Astrocyte (in vitro differentiated cells and primary cell): Measurements from ENCODE around the gene ATAT1. TPM values are rescaled to one million over a fixed set of nuclear protein-coding genes. Genes with fewer than 3 reads are reported as not detected.

Experiments
- DNase-seq: peaks from one replicate; pipeline ENCODE4 v3.0.0-alpha.2; 2010; ENCODE audit warnings: low read depth
- FAIRE-seq: peaks from 2 replicates; lab custom pipeline; 2011; peaks lifted over from hg19 to GRCh38; lab: Jason Lieb, UNC
- H2AFZ ChIP-seq: 2 replicates; pipeline ENCODE4 v1.6.0; 2012; ENCODE audit warnings: low read depth, low read length, inconsistent platforms
- H3K27ac ChIP-seq: 2 replicates; pipeline ENCODE4 v1.5.1; 2011; ENCODE audit warnings: low read depth, low read length, inconsistent platforms
- H3K27me3 ChIP-seq: 2 replicates; pipeline ENCODE4 v1.6.0; 2011; ENCODE audit warnings: low read length, inconsistent platforms; ENCODE audit not compliant: insufficient read depth
- H3K36me3 ChIP-seq: 2 replicates; pipeline ENCODE4 v1.5.1; 2011; ENCODE audit warnings: low read length, inconsistent platforms; ENCODE audit not compliant: insufficient read depth
- H3K4me1 ChIP-seq: 2 replicates; pipeline ENCODE4 v1.5.1; 2011; ENCODE audit warnings: low read length, inconsistent platforms; ENCODE audit not compliant: insufficient read depth
- H3K4me2 ChIP-seq: 2 replicates; pipeline ENCODE4 v1.6.0; 2012; ENCODE audit warnings: low read length, inconsistent platforms
- H3K4me3 ChIP-seq: 2 replicates; pipeline ENCODE4 v1.5.1; 2011; ENCODE audit warnings: low read depth, mild to moderate bottlenecking, low read length, inconsistent platforms; ENCODE audit not compliant: insufficient read depth
- H3K79me2 ChIP-seq: 2 replicates; pipeline ENCODE4 v1.6.0; 2012; ENCODE audit warnings: mild to moderate bottlenecking, low read length, inconsistent platforms; ENCODE audit not compliant: insufficient read depth
- H3K9ac ChIP-seq: 2 replicates; pipeline ENCODE4 v1.6.0; 2012; ENCODE audit warnings: mild to moderate bottlenecking, low read length, inconsistent platforms
- H3K9me3 ChIP-seq: 2 replicates; pipeline ENCODE4 v1.5.1; 2012; ENCODE audit warnings: low read depth, mild to moderate bottlenecking, low read length, inconsistent platforms; ENCODE audit not compliant: insufficient read depth
- H4K20me1 ChIP-seq: 2 replicates; pipeline ENCODE4 v1.6.0; 2012; ENCODE audit warnings: low read length, inconsistent platforms; ENCODE audit not compliant: insufficient read depth
- H3K27ac Mint-ChIP-seq: one replicate; pipeline ENCODE4 v1.8.0; 2021; ENCODE audit warnings: mild to moderate bottlenecking, mixed read lengths; ENCODE audit not compliant: unreplicated experiment
- H3K27me3 Mint-ChIP-seq: one replicate; pipeline ENCODE4 v1.8.0; 2021; ENCODE audit warnings: low read depth, mixed read lengths; ENCODE audit not compliant: unreplicated experiment
- H3K36me3 Mint-ChIP-seq: one replicate; pipeline ENCODE4 v1.8.0; 2021; ENCODE audit warnings: low read depth, mixed read lengths; ENCODE audit not compliant: unreplicated experiment
- H3K4me1 Mint-ChIP-seq: one replicate; pipeline ENCODE4 v1.8.0; 2021; ENCODE audit warnings: low read depth, mixed read lengths; ENCODE audit not compliant: unreplicated experiment
- H3K4me3 Mint-ChIP-seq: one replicate; pipeline ENCODE4 v1.8.0; 2021; ENCODE audit warnings: mild to moderate bottlenecking, moderate library complexity, mixed read lengths; ENCODE audit not compliant: unreplicated experiment
- H3K9me3 Mint-ChIP-seq: one replicate; pipeline ENCODE4 v1.8.0; 2021; ENCODE audit warnings: mild to moderate bottlenecking, mixed read lengths; ENCODE audit not compliant: unreplicated experiment
- EZH2 ChIP-seq: IDR thresholded peaks from 2 replicates; pipeline ENCODE4 v1.6.1; 2012; ENCODE audit warnings: mild to moderate bottlenecking, low read length, inconsistent platforms; ENCODE audit not compliant: insufficient read depth
- total RNA-seq: library from RNA; stranded (reverse); gene quantifications from 2 replicates; pipeline ENCODE4 v1.2.1, GENCODE V29; 2021
- TF ChIP-seq, protein P1 (sequence below): IDR thresholded peaks from 2 replicates; pipeline ENCODE4 v1.5.1; 2011; ENCODE audit warnings: low read depth, mild to moderate bottlenecking, inconsistent platforms, low read length, moderate library complexity; ENCODE audit not compliant: insufficient read depth

ATAT1 gene
- total RNA-seq, 1 donor from 2014 or later: 16.6 TPM

- Histone ChIP-seq H3K9ac (peak overlapping the region; percentile 92), H3K4me2 (peak overlapping the region; percentile 97)
- no peak for FAIRE-seq
These were observed 44.3 kb downstream of the ATAT1 start for GRCh38 chr6:30670760-30671527.

DNA sequence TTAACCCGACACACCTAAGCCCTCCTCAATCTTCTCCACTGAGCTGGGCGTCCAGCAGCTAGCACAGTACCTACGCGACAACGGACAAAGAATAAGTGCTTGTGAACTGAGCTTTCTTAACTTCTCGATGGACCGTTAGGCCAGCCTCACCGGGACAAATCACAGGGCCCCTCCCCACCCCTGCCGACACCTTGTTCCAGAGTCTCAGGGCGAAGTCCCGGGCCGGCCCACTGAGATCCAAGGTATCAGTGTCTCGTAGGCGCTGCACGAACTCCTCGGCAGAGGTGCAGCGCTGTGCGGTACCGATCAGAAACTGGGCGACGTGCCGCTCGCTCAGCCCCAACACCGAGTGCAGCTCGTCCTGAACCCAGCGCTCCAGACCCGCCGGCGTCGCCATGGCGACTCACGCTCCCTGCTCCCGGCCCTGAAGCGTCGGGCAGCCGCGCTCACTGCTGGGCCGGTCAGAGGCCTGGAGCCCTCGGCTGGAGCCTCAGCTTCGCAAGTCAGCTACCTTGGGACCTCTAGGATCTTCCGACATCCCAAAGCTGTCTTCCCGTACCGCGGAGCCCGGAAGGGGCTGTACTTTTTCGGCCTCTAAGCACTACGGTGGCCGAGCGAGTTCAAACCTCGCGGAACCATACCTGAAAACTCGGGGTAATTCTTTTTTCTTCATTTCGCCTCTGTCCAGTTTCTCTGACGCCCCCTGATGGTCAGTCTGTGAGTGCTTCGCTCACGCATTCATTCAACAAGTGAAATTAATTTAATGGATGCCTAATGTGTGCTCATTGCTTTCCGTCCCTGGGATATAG lies 46.0 kb downstream of the ATAT1 start, which contains the start of gene DHX16:
TSS of gene DHX16 (minus strand) at position 562 of the 809 bp plus-strand sequence. CDS start at position 397, 165 bp downstream.
- Histone ChIP-seq H3K79me2 (peaks cover 42% of the 10 kb centered on the region), H2AFZ (peak within 1 kb of the TSS; percentile 88), H3K4me1 (peaks cover 5% of the 10 kb centered on the region), H3K27ac (peak within 1 kb of the TSS; percentile 63), H3K9ac (peak within 1 kb of the TSS; percentile 92), H3K36me3 (peaks cover 22% of the 10 kb centered on the region), H4K20me1 (peaks cover 23% of the 10 kb centered on the region), H3K4me2 (peak within 1 kb of the TSS; percentile 97), H3K4me3 (peak within 1 kb of the TSS; percentile 83), H3K27me3 (no peaks in the 10 kb centered on the region), H3K9me3 (no peaks in the 10 kb centered on the region)
- Mint-ChIP-seq H3K27me3 (no peaks in the 10 kb centered on the region), H3K9me3 (no peaks in the 10 kb centered on the region), H3K4me1 (peaks cover 11% of the 10 kb centered on the region), H3K36me3 (peaks cover 19% of the 10 kb centered on the region), H3K4me3 (peak within 1 kb of the TSS; percentile 94), H3K27ac (peak within 1 kb of the TSS; percentile 88)
- no peak for TF ChIP-seq EZH2
- TF ChIP-seq, protein P1, sequence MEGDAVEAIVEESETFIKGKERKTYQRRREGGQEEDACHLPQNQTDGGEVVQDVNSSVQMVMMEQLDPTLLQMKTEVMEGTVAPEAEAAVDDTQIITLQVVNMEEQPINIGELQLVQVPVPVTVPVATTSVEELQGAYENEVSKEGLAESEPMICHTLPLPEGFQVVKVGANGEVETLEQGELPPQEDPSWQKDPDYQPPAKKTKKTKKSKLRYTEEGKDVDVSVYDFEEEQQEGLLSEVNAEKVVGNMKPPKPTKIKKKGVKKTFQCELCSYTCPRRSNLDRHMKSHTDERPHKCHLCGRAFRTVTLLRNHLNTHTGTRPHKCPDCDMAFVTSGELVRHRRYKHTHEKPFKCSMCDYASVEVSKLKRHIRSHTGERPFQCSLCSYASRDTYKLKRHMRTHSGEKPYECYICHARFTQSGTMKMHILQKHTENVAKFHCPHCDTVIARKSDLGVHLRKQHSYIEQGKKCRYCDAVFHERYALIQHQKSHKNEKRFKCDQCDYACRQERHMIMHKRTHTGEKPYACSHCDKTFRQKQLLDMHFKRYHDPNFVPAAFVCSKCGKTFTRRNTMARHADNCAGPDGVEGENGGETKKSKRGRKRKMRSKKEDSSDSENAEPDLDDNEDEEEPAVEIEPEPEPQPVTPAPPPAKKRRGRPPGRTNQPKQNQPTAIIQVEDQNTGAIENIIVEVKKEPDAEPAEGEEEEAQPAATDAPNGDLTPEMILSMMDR: peak; percentile 99
- FAIRE-seq: peak; percentile 80
- peak; percentile 98 for DNase-seq

More at GRCh38 chr6:30670760-30671527, 44.3 kb downstream of the ATAT1 start:
- H3K79me2 ChIP-seq: peaks cover 30% of the 10 kb centered on the region
- H2AFZ ChIP-seq: no peak overlapping the region
- peaks cover 7% of the 10 kb centered on the region for H4K20me1 ChIP-seq
- H3K36me3 ChIP-seq: peaks cover 19% of the 10 kb centered on the region
- no peak for TF ChIP-seq EZH2
- TF ChIP-seq, protein P1: peak; percentile 25
- peaks cover 5% of the 10 kb centered on the region for H3K4me1 ChIP-seq
- Mint-ChIP-seq H3K9me3 (no peaks in the 10 kb centered on the region), H3K4me3 (peak overlapping the region; percentile 94), H3K27me3 (no peaks in the 10 kb centered on the region), H3K27ac (peak overlapping the region; percentile 72), H3K4me1 (peaks cover 9% of the 10 kb centered on the region), H3K36me3 (peaks cover 10% of the 10 kb centered on the region)
- no peak for DNase-seq
- H3K27me3 ChIP-seq: no peaks in the 10 kb centered on the region
- H3K4me3 ChIP-seq: no peak overlapping the region
- no peaks in the 10 kb centered on the region for H3K9me3 ChIP-seq
- H3K27ac ChIP-seq: no peak overlapping the region
